ENCODE measurements around the gene DSCAML1.

DSCAML1 gene

GRCh38 chr11:117395476-117395875 is 401.5 kb downstream of the DSCAML1 start:
- Histone ChIP-seq H3K9me3 (ENCODE audit: control insufficient read depth, insufficient read depth, low read depth, low read length) (peaks cover 15% of the 10 kb centered on the region), H3K27me3 (ENCODE audit: control insufficient read depth, insufficient read depth, low read length) (no peaks in the 10 kb centered on the region), H3K27ac (ENCODE audit: low read depth, low read length) (no peak overlapping the region), H3K36me3 (ENCODE audit: control insufficient read depth, insufficient read depth, low read length) (peaks cover 82% of the 10 kb centered on the region), H3K9ac (ENCODE audit: low read length) (no peak overlapping the region), H3K4me3 (ENCODE audit: low read depth, low read length) (no peak overlapping the region), H3K4me1 (ENCODE audit: control insufficient read depth, insufficient read depth, low read length) (no peaks in the 10 kb centered on the region)

- Histone ChIP-seq H3K36me3 (ENCODE audit: control insufficient read depth, insufficient read depth, low read length) (peaks cover 82% of the 10 kb centered on the region), H3K4me1 (ENCODE audit: control insufficient read depth, insufficient read depth, low read length) (no peaks in the 10 kb centered on the region)
These were observed 402.6 kb downstream of the DSCAML1 start for GRCh38 chr11:117394221-117394925.

GRCh38 chr11:117392979-117393378 is 404.0 kb downstream of the DSCAML1 start:
- Histone ChIP-seq H3K4me1 (ENCODE audit: control insufficient read depth, insufficient read depth, low read length) (no peaks in the 10 kb centered on the region), H3K27me3 (ENCODE audit: control insufficient read depth, insufficient read depth, low read length) (no peaks in the 10 kb centered on the region), H3K36me3 (ENCODE audit: control insufficient read depth, insufficient read depth, low read length) (peaks cover 76% of the 10 kb centered on the region), H3K9me3 (ENCODE audit: control insufficient read depth, insufficient read depth, low read depth, low read length) (peaks cover 8% of the 10 kb centered on the region), H3K4me3 (ENCODE audit: low read depth, low read length) (no peak overlapping the region), H3K9ac (ENCODE audit: low read length) (no peak overlapping the region), H3K27ac (ENCODE audit: low read depth, low read length) (no peak overlapping the region)

More at GRCh38 chr11:117394221-117394925, 402.6 kb downstream of the DSCAML1 start:
- Histone ChIP-seq H3K9me3 (ENCODE audit: control insufficient read depth, insufficient read depth, low read depth, low read length) (peaks cover 15% of the 10 kb centered on the region), H3K4me3 (ENCODE audit: low read depth, low read length) (no peak overlapping the region), H3K27ac (ENCODE audit: low read depth, low read length) (no peak overlapping the region), H3K9ac (ENCODE audit: low read length) (no peak overlapping the region), H3K27me3 (ENCODE audit: control insufficient read depth, insufficient read depth, low read length) (no peaks in the 10 kb centered on the region)

GRCh38 chr11:117392001-117392690 is 404.9 kb downstream of the DSCAML1 start:
- H3K4me3 ChIP-seq (ENCODE audit: low read depth, low read length): no peak overlapping the region
- H3K9ac ChIP-seq (ENCODE audit: low read length): no peak overlapping the region
- no peaks in the 10 kb centered on the region for H3K4me1 ChIP-seq (ENCODE audit: control insufficient read depth, insufficient read depth, low read length)
- H3K36me3 ChIP-seq (ENCODE audit: control insufficient read depth, insufficient read depth, low read length): peaks cover 76% of the 10 kb centered on the region
- peaks cover 6% of the 10 kb centered on the region for H3K9me3 ChIP-seq (ENCODE audit: control insufficient read depth, insufficient read depth, low read depth, low read length)
- H3K27me3 ChIP-seq (ENCODE audit: control insufficient read depth, insufficient read depth, low read length): no peaks in the 10 kb centered on the region
- H3K27ac ChIP-seq (ENCODE audit: low read depth, low read length): no peak overlapping the region

GRCh38 chr11:117391181-117391580 is 405.8 kb downstream of the DSCAML1 start:
- Histone ChIP-seq H3K27me3 (ENCODE audit: control insufficient read depth, insufficient read depth, low read length) (no peaks in the 10 kb centered on the region), H3K4me1 (ENCODE audit: control insufficient read depth, insufficient read depth, low read length) (no peaks in the 10 kb centered on the region), H3K4me3 (ENCODE audit: low read depth, low read length) (no peak overlapping the region), H3K36me3 (ENCODE audit: control insufficient read depth, insufficient read depth, low read length) (peaks cover 70% of the 10 kb centered on the region), H3K9ac (ENCODE audit: low read length) (no peak overlapping the region), H3K9me3 (ENCODE audit: control insufficient read depth, insufficient read depth, low read depth, low read length) (no peaks in the 10 kb centered on the region), H3K27ac (ENCODE audit: low read depth, low read length) (no peak overlapping the region)

- Histone ChIP-seq H3K9me3 (ENCODE audit: control insufficient read depth, insufficient read depth, low read depth, low read length) (no peaks in the 10 kb centered on the region), H3K27me3 (ENCODE audit: control insufficient read depth, insufficient read depth, low read length) (no peaks in the 10 kb centered on the region), H3K36me3 (ENCODE audit: control insufficient read depth, insufficient read depth, low read length) (peaks cover 70% of the 10 kb centered on the region), H3K27ac (ENCODE audit: low read depth, low read length) (no peak overlapping the region), H3K9ac (ENCODE audit: low read length) (no peak overlapping the region), H3K4me1 (ENCODE audit: control insufficient read depth, insufficient read depth, low read length) (no peaks in the 10 kb centered on the region), H3K4me3 (ENCODE audit: low read depth, low read length) (no peak overlapping the region)
These were observed 406.3 kb downstream of the DSCAML1 start for GRCh38 chr11:117390743-117391142.

GRCh38 chr11:117387992-117388755 is 408.8 kb downstream of the DSCAML1 start:
- Histone ChIP-seq H3K36me3 (ENCODE audit: control insufficient read depth, insufficient read depth, low read length) (peaks cover 54% of the 10 kb centered on the region), H3K4me1 (ENCODE audit: control insufficient read depth, insufficient read depth, low read length) (no peaks in the 10 kb centered on the region), H3K27ac (ENCODE audit: low read depth, low read length) (no peak overlapping the region), H3K4me3 (ENCODE audit: low read depth, low read length) (no peak overlapping the region), H3K9me3 (ENCODE audit: control insufficient read depth, insufficient read depth, low read depth, low read length) (no peaks in the 10 kb centered on the region), H3K27me3 (ENCODE audit: control insufficient read depth, insufficient read depth, low read length) (no peaks in the 10 kb centered on the region), H3K9ac (ENCODE audit: low read length) (no peak overlapping the region)

GRCh38 chr11:117385906-117386305 is 411.1 kb downstream of the DSCAML1 start:
- Histone ChIP-seq H3K27me3 (ENCODE audit: control insufficient read depth, insufficient read depth, low read length) (no peaks in the 10 kb centered on the region), H3K4me3 (ENCODE audit: low read depth, low read length) (no peak overlapping the region), H3K36me3 (ENCODE audit: control insufficient read depth, insufficient read depth, low read length) (peaks cover 46% of the 10 kb centered on the region), H3K9ac (ENCODE audit: low read length) (no peak overlapping the region), H3K27ac (ENCODE audit: low read depth, low read length) (no peak overlapping the region), H3K9me3 (ENCODE audit: control insufficient read depth, insufficient read depth, low read depth, low read length) (no peaks in the 10 kb centered on the region), H3K4me1 (ENCODE audit: control insufficient read depth, insufficient read depth, low read length) (no peaks in the 10 kb centered on the region)

GRCh38 chr11:117385471-117385870 is 411.5 kb downstream of the DSCAML1 start:
- Histone ChIP-seq H3K9me3 (ENCODE audit: control insufficient read depth, insufficient read depth, low read depth, low read length) (no peaks in the 10 kb centered on the region), H3K27me3 (ENCODE audit: control insufficient read depth, insufficient read depth, low read length) (no peaks in the 10 kb centered on the region), H3K4me1 (ENCODE audit: control insufficient read depth, insufficient read depth, low read length) (no peaks in the 10 kb centered on the region), H3K36me3 (ENCODE audit: control insufficient read depth, insufficient read depth, low read length) (peaks cover 46% of the 10 kb centered on the region), H3K4me3 (ENCODE audit: low read depth, low read length) (no peak overlapping the region), H3K27ac (ENCODE audit: low read depth, low read length) (no peak overlapping the region), H3K9ac (ENCODE audit: low read length) (no peak overlapping the region)

- no peak overlapping the region for H3K4me3 ChIP-seq (ENCODE audit: low read depth, low read length)
- H3K9ac ChIP-seq (ENCODE audit: low read length): no peak overlapping the region
- no peak overlapping the region for H3K27ac ChIP-seq (ENCODE audit: low read depth, low read length)
- H3K9me3 ChIP-seq (ENCODE audit: control insufficient read depth, insufficient read depth, low read depth, low read length): no peaks in the 10 kb centered on the region
- H3K36me3 ChIP-seq (ENCODE audit: control insufficient read depth, insufficient read depth, low read length): peaks cover 48% of the 10 kb centered on the region
- H3K4me1 ChIP-seq (ENCODE audit: control insufficient read depth, insufficient read depth, low read length): no peaks in the 10 kb centered on the region
- H3K27me3 ChIP-seq (ENCODE audit: control insufficient read depth, insufficient read depth, low read length): no peaks in the 10 kb centered on the region
These were observed 413.0 kb downstream of the DSCAML1 start for GRCh38 chr11:117384045-117384444.

- Histone ChIP-seq H3K9ac (ENCODE audit: low read length) (no peak overlapping the region), H3K4me1 (ENCODE audit: control insufficient read depth, insufficient read depth, low read length) (no peaks in the 10 kb centered on the region), H3K27ac (ENCODE audit: low read depth, low read length) (no peak overlapping the region), H3K4me3 (ENCODE audit: low read depth, low read length) (no peak overlapping the region), H3K9me3 (ENCODE audit: control insufficient read depth, insufficient read depth, low read depth, low read length) (no peaks in the 10 kb centered on the region), H3K36me3 (ENCODE audit: control insufficient read depth, insufficient read depth, low read length) (peaks cover 41% of the 10 kb centered on the region), H3K27me3 (ENCODE audit: control insufficient read depth, insufficient read depth, low read length) (no peaks in the 10 kb centered on the region)
These were observed 414.3 kb downstream of the DSCAML1 start for GRCh38 chr11:117382746-117383145.

All from HUES6 (cell line).